GM21526 (cell line): Measurements from ENCODE around the gene ARL8B.
"Not testable (repeated sequence)": the region's sequence is repeated elsewhere in the genome, so short reads cannot be mapped to it uniquely, and the experiment has no call there.

Experiments
- ATAC-seq: cut with Tn5 transposase; IDR thresholded peaks from one replicate; pipeline ENCODE4 v1.9.1; 2021; ENCODE audit warnings: moderate library complexity; ENCODE audit not compliant: unreplicated experiment, low FRiP score

ARL8B gene

GRCh38 chr3:5122030-5122740, at the start of gene ARL8B:
Gene ARL8B (plus strand): TSS chr3:5122292. CDS start chr3:5122466, 174 bp downstream.
- ATAC-seq = peak; percentile 94

GRCh38 chr3:5073374-5074085, 48.6 kb upstream of the ARL8B start:
- ATAC-seq = no peak

GRCh38 chr3:5078151-5078550, 43.9 kb upstream of the ARL8B start:
- ATAC-seq = no peak

GRCh38 chr3:5079761-5080160, 42.3 kb upstream of the ARL8B start:
- no peak for ATAC-seq

- ATAC-seq = no peak
These were observed 41.1 kb upstream of the ARL8B start for GRCh38 chr3:5080779-5081550.

- ATAC-seq = not testable (repeated sequence)
These were observed 39.9 kb upstream of the ARL8B start for GRCh38 chr3:5081973-5082788.

- ATAC-seq = no peak
These were observed 39.3 kb upstream of the ARL8B start for GRCh38 chr3:5082789-5083115.

GRCh38 chr3:5084224-5084623, 37.9 kb upstream of the ARL8B start:
- ATAC-seq = no peak

- ATAC-seq = no peak
These were observed 35.4 kb upstream of the ARL8B start for GRCh38 chr3:5086708-5087107.

- no peak for ATAC-seq
These were observed 34.9 kb upstream of the ARL8B start for GRCh38 chr3:5087209-5087608.

- ATAC-seq = no peak
These were observed 31.9 kb upstream of the ARL8B start for GRCh38 chr3:5090197-5090596.

- no peak for ATAC-seq
These were observed 30.1 kb upstream of the ARL8B start for GRCh38 chr3:5092018-5092417.

GRCh38 chr3:5093731-5094130, 28.4 kb upstream of the ARL8B start:
- no peak for ATAC-seq

- no peak for ATAC-seq
These were observed 26.2 kb upstream of the ARL8B start for GRCh38 chr3:5095886-5096285.

GRCh38 chr3:5096336-5097008, 25.6 kb upstream of the ARL8B start:
- no peak for ATAC-seq

GRCh38 chr3:5098346-5098745, 23.7 kb upstream of the ARL8B start:
- no peak for ATAC-seq

- ATAC-seq = no peak
These were observed 19.6 kb upstream of the ARL8B start for GRCh38 chr3:5102532-5102931.

- ATAC-seq = no peak
These were observed 18.3 kb upstream of the ARL8B start for GRCh38 chr3:5103743-5104142.

- no peak for ATAC-seq
These were observed 17.0 kb upstream of the ARL8B start for GRCh38 chr3:5105050-5105449.

GRCh38 chr3:5106371-5106770, 15.7 kb upstream of the ARL8B start:
- not testable (repeated sequence) for ATAC-seq
